GM12878 (cell line): ENCODE measurements around the gene STON2. TPM values are rescaled to one million over a fixed set of nuclear protein-coding genes. Genes with fewer than 3 reads are reported as not detected.
A peak's percentile ranks its signal among the peaks of the same experiment; 100 is the strongest.

ENCODE experiments used
- ATAC-seq: fragments of 200-7000 bp; cut with Tn5 transposase; 3 replicates; pipeline ENCODE4 v1.9.1; 2020; ENCODE audit warnings: mild to moderate bottlenecking, moderate library complexity
- BruUV-seq: library from RNA; stranded (reverse); fragments of 400-500 nt; replicated peaks from 2 replicates; lab custom pipeline; 2021; lab: Mats Ljungman, UMichigan
- CTCF ChIA-PET: fragments of 300-600 bp; sonication (Branson Sonifier 250); formaldehyde crosslinking; extraction: SDS; loops from one replicate; lab custom pipeline; 2021; ENCODE audit warnings: inconsistent platforms; lab: Yijun Ruan, JAX
- POLR2A ChIA-PET: fragments of 350-600 bp; formaldehyde crosslinking; extraction: SDS; loops from one replicate; lab custom pipeline; 2021; ENCODE audit warnings: inconsistent platforms; lab: Charles Lee
- RAD21 ChIA-PET: fragments of 300-600 bp; sonication (Branson Sonifier 250); formaldehyde crosslinking; loops from one replicate; lab custom pipeline; 2023; ENCODE audit warnings: antibody characterized with exemption; ENCODE audit not compliant: unreplicated experiment; lab: Charles Lee
- SMC1A ChIA-PET: fragments of 300-600 bp; sonication (Branson Sonifier 250); formaldehyde crosslinking; loops from one replicate; lab custom pipeline; 2023; ENCODE audit not compliant: unreplicated experiment, uncharacterized antibody; lab: Charles Lee
- DNase-seq: peaks from one replicate; pipeline ENCODE4 v3.0.0-alpha.2; 2011; ENCODE audit warnings: low read depth, low spot score
- FAIRE-seq: peaks from 3 replicates; lab custom pipeline; 2011; peaks lifted over from hg19 to GRCh38; lab: Jason Lieb, UNC
- H2AFZ ChIP-seq: 2 replicates; pipeline ENCODE4 v1.6.0; 2011; ENCODE audit warnings: low read depth, low read length, control low read depth; ENCODE audit not compliant: control insufficient read depth
- H3K27ac ChIP-seq: 2 replicates; pipeline ENCODE4 v1.5.1; 2011; ENCODE audit warnings: control low read depth; ENCODE audit not compliant: control insufficient read depth, insufficient read depth
- H3K27me3 ChIP-seq, 2 experiments: replicated peaks in 1 of 2; 2 replicates each; pipeline versions ENCODE4 v1.6.0 to v1.6.1; 2011; ENCODE audit warnings: low read length in 1 of 2; ENCODE audit not compliant: control insufficient read depth in 2 of 2, insufficient read depth in 2 of 2
- H3K36me3 ChIP-seq, 2 experiments: 2 replicates each; pipeline ENCODE4 v1.5.1; 2011; ENCODE audit warnings: low read length in 1 of 2; ENCODE audit not compliant: control insufficient read depth in 2 of 2, insufficient read depth in 2 of 2
- H3K4me1 ChIP-seq: 2 replicates; pipeline ENCODE4 v1.6.1; 2011; ENCODE audit warnings: mild to moderate bottlenecking, low read length, moderate library complexity, mixed read lengths; ENCODE audit not compliant: control insufficient read depth, insufficient read depth
- H3K4me2 ChIP-seq: 2 replicates; pipeline ENCODE4 v1.6.0; 2011; ENCODE audit warnings: control low read depth; ENCODE audit not compliant: control insufficient read depth, insufficient read depth
- H3K4me3 ChIP-seq: fragments of 200-600 bp; sonication (generic); 2 replicates; pipeline ENCODE4 v1.5.1; 2016
- H3K79me2 ChIP-seq: 2 replicates; pipeline ENCODE4 v1.6.0; 2011; ENCODE audit warnings: low read length; ENCODE audit not compliant: control insufficient read depth, insufficient read depth
- H3K9ac ChIP-seq: 2 replicates; pipeline ENCODE4 v1.8.0; 2011; ENCODE audit warnings: low read length, control low read depth, mixed read lengths; ENCODE audit not compliant: control insufficient read depth, insufficient read depth
- H3K9me3 ChIP-seq: replicated peaks from 3 replicates; pipeline ENCODE4 v1.5.1; 2011; ENCODE audit warnings: mild to moderate bottlenecking, low read length; ENCODE audit not compliant: control insufficient read depth, insufficient read depth
- H4K20me1 ChIP-seq: 2 replicates; pipeline ENCODE4 v1.6.0; 2011; ENCODE audit not compliant: control insufficient read depth, insufficient read depth
- ESRRA ChIP-seq: IDR thresholded peaks from 2 replicates; pipeline ENCODE4 v1.6.1; 2012; ENCODE audit warnings: mild to moderate bottlenecking, low read length, improper control_type of control experiment
- GATAD2B ChIP-seq: fragments of 450-650 bp; conservative IDR thresholded peaks from 2 replicates; pipeline ENCODE4 v1.6.1; 2017; ENCODE audit warnings: low read depth, mild to moderate bottlenecking, moderate library complexity
- KAT2A ChIP-seq: conservative IDR thresholded peaks from 2 replicates; pipeline ENCODE4 v1.6.1; 2011; ENCODE audit warnings: low read depth, low read length; ENCODE audit not compliant: control insufficient read depth
- RELA ChIP-seq: fragments of 450-650 bp; IDR thresholded peaks from 2 replicates; pipeline ENCODE4 v1.8.0; 2014; ENCODE audit warnings: borderline replicate concordance; ENCODE audit not compliant: partially characterized antibody
- SMC3 ChIP-seq: IDR thresholded peaks from 2 replicates; pipeline ENCODE4 v1.6.1; 2011; ENCODE audit warnings: low read length, improper control_type of control experiment, borderline replicate concordance
- SUPT20H ChIP-seq: IDR thresholded peaks from 2 replicates; pipeline ENCODE4 v1.6.1; 2011; ENCODE audit warnings: low read depth, mild to moderate bottlenecking, low read length, moderate library complexity, borderline replicate concordance; ENCODE audit not compliant: control insufficient read depth
- SUZ12 ChIP-seq: fragments of 200-600 bp; sonication (generic); IDR thresholded peaks from one replicate; pipeline ENCODE4 v1.6.1; 2018; ENCODE audit warnings: antibody characterized with exemption, mild to moderate bottlenecking; ENCODE audit not compliant: unreplicated experiment
- TARDBP ChIP-seq: IDR thresholded peaks from 2 replicates; pipeline ENCODE4 v1.6.1; 2016; ENCODE audit warnings: borderline replicate concordance
- WGBS: methylation state at CpG from one replicate; pipeline ENCODE4 v1.1.6; 2016; ENCODE audit warnings: low lambda C conversion rate; ENCODE audit not compliant: insufficient replicate concordance, insufficient coverage; ENCODE audit errors: missing lambda C conversion rate; 5-methylcytosine and 5-hydroxymethylcytosine counted together
- in situ Hi-C: fragments of 300-500 bp; cut with MboI; formaldehyde crosslinking; loops from 9 replicates; pipeline ENCODE4 v1.14.3; 2018; ENCODE audit warnings: mixed read lengths
- intact Hi-C: fragments of 100-400 bp; cut with micrococcal nuclease; formaldehyde crosslinking; loops from one replicate; pipeline ENCODE4 v1.14.2; 2022; ENCODE audit not compliant: unreplicated experiment
- polyA plus RNA-seq, 11 experiments: library from polyadenylated mRNA; depleted of rRNA in 4 of 11; unstranded in 6 of 11; stranded (reverse) in 5 of 11; fragments of >200 nt; fragmentation: Nextera tagmentation in 4 of 11; fragmentation: Illumina TruSeq in 1 of 11; extraction: Ambion mirVana in 4 of 11; extraction: Trizol in 1 of 11; gene quantifications; 1 replicate in 1 of 11; 2 replicates in 10 of 11; pipeline versions ENCODE4 v1.2.1 to v1.2.3, GENCODE V29; 2011 to 2016; ENCODE audit warnings: inconsistent platforms in 2 of 11, missing spikeins in 2 of 11, low read depth in 1 of 11
- total RNA-seq, 4 experiments: library from RNA; depleted of rRNA in 3 of 4; stranded (reverse); fragments of >200 nt in 3 of 4; fragmentation: Illumina TruSeq in 1 of 4; extraction: Trizol in 1 of 4; gene quantifications; 2 replicates each; pipeline versions ENCODE4 v1.2.1 to v1.2.3, GENCODE V29; 2013 to 2021

Gene STON2
- total and polyA plus RNA-seq, 10 of the 15 experiments (the other 5 are each of a cell fraction or from before 2014, with no cell fraction given) = 0.03 to 0.13 (median 0.03) TPM; not detected in 7

GRCh38 chr14:81435048-81435390 lies 34.9 kb upstream of the STON2 start:
- TF ChIP-seq SUZ12 = peak; percentile 67
- no peak for TF ChIP-seq SUPT20H
- no peak for TF ChIP-seq RELA
- no peak for TF ChIP-seq TARDBP
- Histone ChIP-seq H3K4me3 (no peak overlapping the region), H4K20me1 (no peaks in the 10 kb centered on the region), H2AFZ (no peak overlapping the region), H3K4me2 (no peak overlapping the region), H3K27ac (no peak overlapping the region), H3K79me2 (no peaks in the 10 kb centered on the region), H3K9ac (no peak overlapping the region), H3K9me3 (no peaks in the 10 kb centered on the region), H3K27me3 (peaks cover 12 to 22% of the 10 kb centered on the region in 2 experiments), H3K4me1 (no peaks in the 10 kb centered on the region), H3K36me3 (no peaks in the 10 kb centered on the region)
- ChIA-PET RAD21 (no interaction called here), POLR2A (no interaction called here), CTCF (interaction anchor here (0.6 kb wide), 1 partner anchor 124 kb away, joined by 3 read pairs; no protein-coding TSS in a partner anchor), SMC1A (no interaction called here)
- FAIRE-seq (no peak), DNase-seq (no peak), ATAC-seq (no peak)
- 31% methylated on average over 6 of the region's 6 CpGs for WGBS
- in situ Hi-C loops = no loop called here
- BruUV-seq = no TSS peak
- intact Hi-C loops = no loop called here

GRCh38 chr14:81434230-81434629 lies 34.1 kb upstream of the STON2 start:
- H3K27me3 ChIP-seq = peaks cover 12 to 22% of the 10 kb centered on the region in 2 experiments
- no peaks in the 10 kb centered on the region for H3K4me1 ChIP-seq

More at GRCh38 chr14:81434230-81434629, 34.1 kb upstream of the STON2 start:
- intact Hi-C loops = no loop called here
- WGBS = 34% methylated on average over 4 of the region's 4 CpGs
- TF ChIP-seq KAT2A (no peak), GATAD2B (no peak), SMC3 (no peak), ESRRA (no peak)
- TF ChIP-seq, all 136 proteins: peak for 0
- CTCF ChIA-PET = no interaction called here
- BruUV-seq = no TSS peak
- SMC1A ChIA-PET = interaction anchor here (1.3 kb wide), 1 partner anchor 165 kb away, joined by 3 read pairs; no protein-coding TSS in a partner anchor
- Histone ChIP-seq H3K36me3 (no peaks in the 10 kb centered on the region), H3K9ac (no peak overlapping the region), H4K20me1 (no peaks in the 10 kb centered on the region), H3K79me2 (no peaks in the 10 kb centered on the region), H3K9me3 (no peaks in the 10 kb centered on the region), H3K4me2 (no peak overlapping the region), H3K27ac (no peak overlapping the region), H2AFZ (no peak overlapping the region), H3K4me3 (no peak overlapping the region)
- ATAC-seq (no peak), FAIRE-seq (no peak), DNase-seq (no peak)
- RAD21 ChIA-PET = no interaction called here
- in situ Hi-C loops = no loop called here
- POLR2A ChIA-PET = no interaction called here
